Adrenal gland (tissue), 5 donors: Measurements from ENCODE around the gene NSMCE1.

Experiments
- POLR2A ChIP-seq, 2 donors: fragments of 450-650 bp; IDR thresholded peaks; one replicate each; pipeline ENCODE4 v1.6.1; 2017; ENCODE audit warnings: antibody characterized with exemption in 2 of 2, mild to moderate bottlenecking in 2 of 2, moderate library complexity in 1 of 2
- TF ChIP-seq, protein P1 (sequence below), 6 experiments: fragments of 450-650 bp in 4 of 6; fragments of 200-600 bp in 2 of 6; sonication (generic) in 1 of 6; IDR thresholded peaks; 1 replicate in 5 of 6; 2 replicates in 1 of 6; pipeline versions ENCODE4 v1.5.1 to v1.8.0; 2016 to 2021; ENCODE audit warnings: antibody characterized with exemption in 6 of 6, mild to moderate bottlenecking in 2 of 6, moderate library complexity in 1 of 6
- donor health status: DM: no; HTN: no; CAD: no.

- TF ChIP-seq, protein P1, sequence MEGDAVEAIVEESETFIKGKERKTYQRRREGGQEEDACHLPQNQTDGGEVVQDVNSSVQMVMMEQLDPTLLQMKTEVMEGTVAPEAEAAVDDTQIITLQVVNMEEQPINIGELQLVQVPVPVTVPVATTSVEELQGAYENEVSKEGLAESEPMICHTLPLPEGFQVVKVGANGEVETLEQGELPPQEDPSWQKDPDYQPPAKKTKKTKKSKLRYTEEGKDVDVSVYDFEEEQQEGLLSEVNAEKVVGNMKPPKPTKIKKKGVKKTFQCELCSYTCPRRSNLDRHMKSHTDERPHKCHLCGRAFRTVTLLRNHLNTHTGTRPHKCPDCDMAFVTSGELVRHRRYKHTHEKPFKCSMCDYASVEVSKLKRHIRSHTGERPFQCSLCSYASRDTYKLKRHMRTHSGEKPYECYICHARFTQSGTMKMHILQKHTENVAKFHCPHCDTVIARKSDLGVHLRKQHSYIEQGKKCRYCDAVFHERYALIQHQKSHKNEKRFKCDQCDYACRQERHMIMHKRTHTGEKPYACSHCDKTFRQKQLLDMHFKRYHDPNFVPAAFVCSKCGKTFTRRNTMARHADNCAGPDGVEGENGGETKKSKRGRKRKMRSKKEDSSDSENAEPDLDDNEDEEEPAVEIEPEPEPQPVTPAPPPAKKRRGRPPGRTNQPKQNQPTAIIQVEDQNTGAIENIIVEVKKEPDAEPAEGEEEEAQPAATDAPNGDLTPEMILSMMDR (IDR thresholded peaks at IDR 0.05) = no peak
- no peak for TF ChIP-seq POLR2A (IDR thresholded peaks at IDR 0.05)
These were observed 69.9 kb downstream of the NSMCE1 start for GRCh38 chr16:27198451-27199234.
